Neural cell (in vitro differentiated cells): ENCODE results near the gene PLD1. TPM values are rescaled to one million over a fixed set of nuclear protein-coding genes. Genes with fewer than 3 reads are reported as not detected.
A peak's percentile ranks its signal among the peaks of the same experiment; 100 is the strongest.

ENCODE experiments used
- H2AFZ ChIP-seq: fragments of 200-600, 300-800 bp; sonication (generic), shearing (Covaris generic); 2 replicates; pipeline ENCODE4 v1.6.0; 2014; ENCODE audit warnings: low read depth, mild to moderate bottlenecking, antibody characterized with exemption, low read length, moderate library complexity
- H3F3A ChIP-seq: fragments of 200-600 bp; shearing (Covaris generic); 2 replicates; pipeline ENCODE4 v1.6.1; 2016; ENCODE audit warnings: mild to moderate bottlenecking, moderate library complexity, mixed read lengths, antibody characterized with exemption, low read length; ENCODE audit not compliant: insufficient read depth, poor library complexity, severe bottlenecking
- H3K27ac ChIP-seq: fragments of 200-600, 300-800 bp; sonication (generic), shearing (Covaris generic); 2 replicates; pipeline ENCODE4 v1.5.1; 2014; ENCODE audit warnings: mild to moderate bottlenecking, low read length, moderate library complexity
- H3K27me3 ChIP-seq: fragments of 300-800, 200-600 bp; sonication (generic), shearing (Covaris generic); 2 replicates; pipeline ENCODE4 v1.6.0; 2014; ENCODE audit warnings: mild to moderate bottlenecking, low read depth, low read length, moderate library complexity; ENCODE audit not compliant: insufficient read depth
- H3K36me3 ChIP-seq: fragments of 300-800, 200-600 bp; sonication (generic), shearing (Covaris generic); 2 replicates; pipeline ENCODE4 v1.5.1; 2014; ENCODE audit warnings: mild to moderate bottlenecking, antibody characterized with exemption, low read length, moderate library complexity; ENCODE audit not compliant: insufficient read depth
- H3K4me2 ChIP-seq: fragments of 300-800, 200-600 bp; sonication (generic), shearing (Covaris generic); 2 replicates; pipeline ENCODE4 v1.6.0; 2014; ENCODE audit warnings: mild to moderate bottlenecking, low read length
- H3K4me3 ChIP-seq: fragments of 300-800, 200-600 bp; sonication (generic), shearing (Covaris generic); 2 replicates; pipeline ENCODE4 v1.5.1; 2014; ENCODE audit warnings: mild to moderate bottlenecking, low read length, moderate library complexity
- H3K79me2 ChIP-seq: fragments of 200-600 bp; shearing (Covaris generic); replicated peaks from 2 replicates; pipeline ENCODE4 v1.6.0; 2014; ENCODE audit warnings: mild to moderate bottlenecking, low read length, moderate library complexity; ENCODE audit not compliant: insufficient read depth
- H3K9ac ChIP-seq: fragments of 300-800, 200-600 bp; sonication (generic), shearing (Covaris generic); 2 replicates; pipeline ENCODE4 v1.6.1; 2016; ENCODE audit warnings: mild to moderate bottlenecking, low read length, mixed read lengths
- H3K9me2 ChIP-seq: fragments of 200-600 bp; shearing (Covaris generic); 2 replicates; pipeline ENCODE4 v1.6.1; 2016; ENCODE audit warnings: mild to moderate bottlenecking, low read length, mixed read lengths; ENCODE audit not compliant: insufficient read depth
- H3K9me3 ChIP-seq: fragments of 200-600, 300-800 bp; sonication (generic), shearing (Covaris generic); 2 replicates; pipeline ENCODE4 v1.6.1; 2016; ENCODE audit warnings: mild to moderate bottlenecking, mixed run types, low read length, moderate library complexity, mixed read lengths
- H4K20me1 ChIP-seq: fragments of 200-600 bp; shearing (Covaris generic); 2 replicates; pipeline ENCODE4 v1.6.1; 2016; ENCODE audit warnings: mild to moderate bottlenecking, mixed run types; ENCODE audit not compliant: insufficient read depth
- EP300 ChIP-seq: fragments of 450-650 bp; conservative IDR thresholded peaks from 2 replicates; pipeline ENCODE4 v1.6.1; 2014; ENCODE audit warnings: antibody characterized with exemption, mild to moderate bottlenecking, moderate library complexity; ENCODE audit not compliant: poor library complexity, severe bottlenecking
- EZH2 ChIP-seq: fragments of 200-600, 300-800 bp; shearing (Covaris generic), sonication (generic); IDR thresholded peaks from 2 replicates; pipeline ENCODE4 v1.6.1; 2014; ENCODE audit warnings: antibody characterized with exemption, low read length, borderline replicate concordance, mild to moderate bottlenecking; ENCODE audit not compliant: insufficient read depth, poor library complexity, severe bottlenecking
- MXI1 ChIP-seq: fragments of 450-650 bp; conservative IDR thresholded peaks from 2 replicates; pipeline ENCODE4 v1.6.1; 2014; ENCODE audit warnings: antibody characterized with exemption, mild to moderate bottlenecking; ENCODE audit not compliant: poor library complexity, severe bottlenecking
- POLR2AphosphoS5 ChIP-seq: IDR thresholded peaks from 2 replicates; pipeline ENCODE4 v1.6.1; 2012
- RAD21 ChIP-seq: fragments of 450-650 bp; conservative IDR thresholded peaks from 2 replicates; pipeline ENCODE4 v1.6.1; 2014; ENCODE audit warnings: antibody characterized with exemption, mild to moderate bottlenecking, moderate library complexity
- SMC3 ChIP-seq: fragments of 450-650 bp; conservative IDR thresholded peaks from 2 replicates; pipeline ENCODE4 v1.6.1; 2014; ENCODE audit warnings: antibody characterized with exemption, mild to moderate bottlenecking, moderate library complexity; ENCODE audit not compliant: poor library complexity
- TAF1 ChIP-seq: IDR thresholded peaks from 2 replicates; pipeline ENCODE4 v1.6.1; 2012; ENCODE audit warnings: low read depth
- polyA plus RNA-seq: library from polyadenylated mRNA; depleted of rRNA; stranded (reverse); fragments of >200 nt; gene quantifications from 2 replicates; pipeline ENCODE4 v1.2.3, GENCODE V29; 2014
- TF ChIP-seq, protein P1 (sequence below): fragments of 450-650 bp; IDR thresholded peaks from 2 replicates; pipeline ENCODE4 v1.5.1; 2014; ENCODE audit warnings: antibody characterized with exemption, mild to moderate bottlenecking, moderate library complexity; ENCODE audit not compliant: poor library complexity, severe bottlenecking
- TF ChIP-seq, protein P2 (sequence below): IDR thresholded peaks from 2 replicates; pipeline ENCODE4 v1.6.1; 2012; ENCODE audit warnings: borderline replicate concordance

PLD1 gene
- polyA plus RNA-seq, 1 donor from 2014 or later: 0.06 TPM

DNA sequence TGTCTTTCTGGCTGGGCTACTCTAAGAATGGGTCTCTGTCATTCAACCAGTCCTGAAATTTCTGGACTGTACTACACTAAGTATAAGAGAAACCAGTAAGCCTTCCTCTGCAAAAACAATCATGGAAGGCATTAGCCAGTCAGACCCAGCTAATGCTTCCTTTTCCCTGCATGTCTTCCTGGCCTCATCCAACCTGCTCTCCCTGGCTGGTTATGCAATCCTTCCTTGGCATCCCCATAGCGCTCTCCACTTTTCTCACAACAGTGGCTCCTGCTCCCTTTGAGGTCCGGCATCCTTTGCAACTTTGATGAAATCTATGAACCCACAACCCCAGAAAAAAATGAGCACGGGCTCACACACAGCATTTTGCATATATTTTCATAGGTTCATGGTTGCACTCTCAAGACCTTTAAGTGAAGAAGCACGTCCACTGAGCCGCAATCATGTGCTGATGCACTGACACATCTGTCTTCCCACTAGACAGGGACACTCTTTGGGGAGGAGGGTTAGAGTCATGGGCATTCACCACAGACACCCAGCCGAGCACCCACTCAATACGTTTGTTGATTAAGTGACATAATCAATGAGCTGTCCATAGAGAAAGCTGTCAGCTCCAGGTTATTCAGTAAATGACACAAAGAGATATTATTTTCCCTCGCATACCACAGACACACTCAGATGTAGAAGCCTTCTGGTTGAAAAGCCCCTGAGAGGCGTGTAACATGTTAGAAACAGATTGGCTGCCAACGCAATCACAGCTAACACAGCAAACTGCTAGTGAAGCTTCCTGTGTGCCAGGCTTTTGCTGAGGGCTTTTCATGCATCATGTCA lies 66.7 kb downstream of the PLD1 start:
- Histone ChIP-seq H3K9me3 (no peaks in the 10 kb centered on the region), H3K4me2 (no peak overlapping the region), H3F3A (no peaks in the 10 kb centered on the region), H3K27me3 (no peaks in the 10 kb centered on the region), H3K36me3 (no peaks in the 10 kb centered on the region), H4K20me1 (no peaks in the 10 kb centered on the region), H3K9ac (no peak overlapping the region), H3K27ac (no peak overlapping the region), H2AFZ (no peak overlapping the region), H3K4me3 (no peak overlapping the region), H3K79me2 (no peaks in the 10 kb centered on the region), H3K9me2 (no peaks in the 10 kb centered on the region)
- TF ChIP-seq POLR2AphosphoS5: no peak
- peak; percentile 48 for TF ChIP-seq EP300

DNA sequence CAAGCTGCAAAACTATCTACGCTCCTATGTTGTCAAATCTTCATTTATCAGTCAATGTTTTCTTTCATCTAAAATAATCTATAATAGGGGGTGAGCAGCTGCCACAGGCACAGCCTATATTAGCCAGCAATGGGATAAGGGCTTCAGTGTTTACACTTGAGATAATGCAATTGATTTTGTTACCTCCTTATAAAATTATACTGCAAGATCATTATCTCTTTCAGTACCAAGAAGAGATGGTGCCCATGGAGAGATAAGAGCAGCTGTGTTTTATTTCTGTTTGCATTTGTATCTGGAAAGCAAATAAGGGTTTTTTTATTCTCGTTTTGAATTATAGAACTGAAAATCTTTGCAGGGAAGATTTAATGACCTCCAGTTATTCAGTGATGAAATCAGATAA lies 68.9 kb downstream of the PLD1 start:
- Histone ChIP-seq H3K9me3 (no peaks in the 10 kb centered on the region), H3F3A (no peaks in the 10 kb centered on the region), H3K27ac (no peak overlapping the region), H3K36me3 (no peaks in the 10 kb centered on the region), H3K9ac (no peak overlapping the region), H3K9me2 (no peaks in the 10 kb centered on the region), H3K4me2 (no peak overlapping the region), H4K20me1 (no peaks in the 10 kb centered on the region), H3K79me2 (no peaks in the 10 kb centered on the region), H3K4me3 (no peak overlapping the region), H3K27me3 (no peaks in the 10 kb centered on the region), H2AFZ (no peak overlapping the region)
- TF ChIP-seq EZH2: no peak
- TF ChIP-seq, protein P1, sequence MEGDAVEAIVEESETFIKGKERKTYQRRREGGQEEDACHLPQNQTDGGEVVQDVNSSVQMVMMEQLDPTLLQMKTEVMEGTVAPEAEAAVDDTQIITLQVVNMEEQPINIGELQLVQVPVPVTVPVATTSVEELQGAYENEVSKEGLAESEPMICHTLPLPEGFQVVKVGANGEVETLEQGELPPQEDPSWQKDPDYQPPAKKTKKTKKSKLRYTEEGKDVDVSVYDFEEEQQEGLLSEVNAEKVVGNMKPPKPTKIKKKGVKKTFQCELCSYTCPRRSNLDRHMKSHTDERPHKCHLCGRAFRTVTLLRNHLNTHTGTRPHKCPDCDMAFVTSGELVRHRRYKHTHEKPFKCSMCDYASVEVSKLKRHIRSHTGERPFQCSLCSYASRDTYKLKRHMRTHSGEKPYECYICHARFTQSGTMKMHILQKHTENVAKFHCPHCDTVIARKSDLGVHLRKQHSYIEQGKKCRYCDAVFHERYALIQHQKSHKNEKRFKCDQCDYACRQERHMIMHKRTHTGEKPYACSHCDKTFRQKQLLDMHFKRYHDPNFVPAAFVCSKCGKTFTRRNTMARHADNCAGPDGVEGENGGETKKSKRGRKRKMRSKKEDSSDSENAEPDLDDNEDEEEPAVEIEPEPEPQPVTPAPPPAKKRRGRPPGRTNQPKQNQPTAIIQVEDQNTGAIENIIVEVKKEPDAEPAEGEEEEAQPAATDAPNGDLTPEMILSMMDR: no peak
- no peak for TF ChIP-seq POLR2AphosphoS5
- TF ChIP-seq RAD21: no peak
- TF ChIP-seq, protein P2, sequence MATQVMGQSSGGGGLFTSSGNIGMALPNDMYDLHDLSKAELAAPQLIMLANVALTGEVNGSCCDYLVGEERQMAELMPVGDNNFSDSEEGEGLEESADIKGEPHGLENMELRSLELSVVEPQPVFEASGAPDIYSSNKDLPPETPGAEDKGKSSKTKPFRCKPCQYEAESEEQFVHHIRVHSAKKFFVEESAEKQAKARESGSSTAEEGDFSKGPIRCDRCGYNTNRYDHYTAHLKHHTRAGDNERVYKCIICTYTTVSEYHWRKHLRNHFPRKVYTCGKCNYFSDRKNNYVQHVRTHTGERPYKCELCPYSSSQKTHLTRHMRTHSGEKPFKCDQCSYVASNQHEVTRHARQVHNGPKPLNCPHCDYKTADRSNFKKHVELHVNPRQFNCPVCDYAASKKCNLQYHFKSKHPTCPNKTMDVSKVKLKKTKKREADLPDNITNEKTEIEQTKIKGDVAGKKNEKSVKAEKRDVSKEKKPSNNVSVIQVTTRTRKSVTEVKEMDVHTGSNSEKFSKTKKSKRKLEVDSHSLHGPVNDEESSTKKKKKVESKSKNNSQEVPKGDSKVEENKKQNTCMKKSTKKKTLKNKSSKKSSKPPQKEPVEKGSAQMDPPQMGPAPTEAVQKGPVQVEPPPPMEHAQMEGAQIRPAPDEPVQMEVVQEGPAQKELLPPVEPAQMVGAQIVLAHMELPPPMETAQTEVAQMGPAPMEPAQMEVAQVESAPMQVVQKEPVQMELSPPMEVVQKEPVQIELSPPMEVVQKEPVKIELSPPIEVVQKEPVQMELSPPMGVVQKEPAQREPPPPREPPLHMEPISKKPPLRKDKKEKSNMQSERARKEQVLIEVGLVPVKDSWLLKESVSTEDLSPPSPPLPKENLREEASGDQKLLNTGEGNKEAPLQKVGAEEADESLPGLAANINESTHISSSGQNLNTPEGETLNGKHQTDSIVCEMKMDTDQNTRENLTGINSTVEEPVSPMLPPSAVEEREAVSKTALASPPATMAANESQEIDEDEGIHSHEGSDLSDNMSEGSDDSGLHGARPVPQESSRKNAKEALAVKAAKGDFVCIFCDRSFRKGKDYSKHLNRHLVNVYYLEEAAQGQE: no peak
- TF ChIP-seq SMC3: no peak
- TF ChIP-seq TAF1: no peak
- no peak for TF ChIP-seq EP300
- no peak for TF ChIP-seq MXI1
